Skeletal muscle satellite cell (primary cell): ENCODE results near the gene CHIT1. TPM values are rescaled to one million over a fixed set of nuclear protein-coding genes. Genes with fewer than 3 reads are reported as not detected.

Experiments
- H3K27me3 ChIP-seq: 2 replicates; pipeline ENCODE4 v1.7.0; 2013; ENCODE audit warnings: low read length; ENCODE audit not compliant: control insufficient read depth, insufficient read depth
- H3K36me3 ChIP-seq: 2 replicates; pipeline ENCODE4 v1.7.0; 2013; ENCODE audit warnings: mild to moderate bottlenecking, control low read depth, low read length; ENCODE audit not compliant: insufficient read depth
- H3K4me1 ChIP-seq: 2 replicates; pipeline ENCODE4 v1.7.0; 2013; ENCODE audit warnings: low read length; ENCODE audit not compliant: control insufficient read depth, insufficient read depth
- H3K4me2 ChIP-seq: 2 replicates; pipeline ENCODE4 v1.7.0; 2013; ENCODE audit warnings: mild to moderate bottlenecking, low read length
- H3K4me3 ChIP-seq: 2 replicates; pipeline ENCODE4 v1.7.0; 2013; ENCODE audit warnings: low read length
- H3K9ac ChIP-seq: 2 replicates; pipeline ENCODE4 v1.7.0; 2013; ENCODE audit warnings: mild to moderate bottlenecking, low read depth, low read length, moderate library complexity
- H3K9me3 ChIP-seq: replicated peaks from 2 replicates; pipeline ENCODE4 v1.7.0; 2013; ENCODE audit warnings: mild to moderate bottlenecking, control low read depth, low read length
- total RNA-seq: library from RNA; depleted of rRNA; stranded (reverse); fragments of >200 nt; gene quantifications from 2 replicates; pipeline ENCODE4 v1.2.3, GENCODE V29; 2012; rRNA removed

CHIT1 gene
- not detected in 2 replicates for total RNA-seq

DNA sequence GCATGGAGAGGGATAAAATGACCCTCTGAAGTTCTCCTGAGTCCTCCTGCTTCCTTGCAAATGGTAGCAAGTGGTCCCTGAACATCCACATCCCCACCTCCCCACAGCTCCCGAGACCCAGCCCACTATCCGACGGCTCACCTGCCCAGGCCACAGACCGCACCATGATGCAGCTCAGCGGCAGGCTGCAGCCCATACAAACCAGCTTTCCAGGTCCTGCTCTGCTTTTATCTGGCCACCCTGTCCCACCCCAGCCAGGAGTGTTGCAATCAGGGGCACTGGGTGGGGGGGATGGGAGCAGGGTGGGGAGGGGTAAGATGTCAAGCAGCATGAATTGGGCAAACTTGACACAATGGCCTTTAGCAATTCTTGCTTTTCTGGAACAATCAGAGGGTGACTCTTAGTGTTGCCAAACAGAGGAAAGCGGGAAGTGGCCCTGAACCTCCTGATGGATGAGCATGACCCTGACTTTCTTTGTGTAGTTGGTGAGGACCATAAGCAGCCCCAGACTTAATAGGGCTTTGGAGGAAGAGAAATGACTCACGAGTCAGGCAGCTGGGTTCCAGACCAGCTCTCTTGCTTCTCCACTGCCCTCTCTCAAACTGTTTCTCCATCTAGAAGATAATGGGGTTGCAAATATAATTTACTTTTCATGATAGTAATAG is at the start of gene CHIT1:
Gene CHIT1 (minus strand): TSS at position 203 of the 665 bp plus-strand sequence. CDS start 37 bp downstream, at position 166.
- Histone ChIP-seq H3K9me3 (no peaks in the 10 kb centered on the region), H3K4me3 (no peak within 1 kb of the TSS), H3K4me2 (no peak within 1 kb of the TSS), H3K36me3 (no peaks in the 10 kb centered on the region), H3K9ac (no peak within 1 kb of the TSS), H3K27me3 (peaks cover 37% of the 10 kb centered on the region), H3K4me1 (no peaks in the 10 kb centered on the region)

DNA sequence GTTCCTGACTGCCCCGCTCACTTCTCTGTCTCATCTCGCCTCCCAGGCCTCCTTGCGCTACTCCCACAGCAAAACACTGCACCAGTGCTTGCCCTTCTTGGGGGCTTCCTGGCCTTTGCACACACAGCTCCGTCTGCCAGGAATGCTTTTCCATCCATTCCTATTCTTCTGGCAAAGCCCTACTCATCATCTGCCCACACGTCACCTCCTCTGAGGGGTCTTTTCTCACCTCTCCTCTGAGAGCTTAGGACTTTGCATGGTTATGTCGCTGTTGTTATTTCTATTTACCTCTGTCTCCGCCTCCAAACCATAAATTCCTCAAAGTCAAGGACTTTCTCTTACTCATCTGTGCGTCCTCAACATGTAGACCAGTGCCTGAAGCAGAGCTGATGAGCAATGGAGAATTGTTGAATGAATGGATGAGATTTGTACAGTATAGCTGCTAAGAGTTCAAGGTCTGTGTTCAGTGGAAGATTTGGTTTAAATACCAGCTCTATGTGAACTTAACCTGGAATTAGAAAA is 49.5 kb upstream of the CHIT1 start:
- peaks cover 12% of the 10 kb centered on the region for H3K27me3 ChIP-seq
- H3K4me3 ChIP-seq: no peak overlapping the region
- peaks cover 27% of the 10 kb centered on the region for H3K4me1 ChIP-seq
- no peaks in the 10 kb centered on the region for H3K9me3 ChIP-seq
- peak overlapping the region; percentile 67 for H3K4me2 ChIP-seq
- no peak overlapping the region for H3K9ac ChIP-seq
- H3K36me3 ChIP-seq: no peaks in the 10 kb centered on the region

DNA sequence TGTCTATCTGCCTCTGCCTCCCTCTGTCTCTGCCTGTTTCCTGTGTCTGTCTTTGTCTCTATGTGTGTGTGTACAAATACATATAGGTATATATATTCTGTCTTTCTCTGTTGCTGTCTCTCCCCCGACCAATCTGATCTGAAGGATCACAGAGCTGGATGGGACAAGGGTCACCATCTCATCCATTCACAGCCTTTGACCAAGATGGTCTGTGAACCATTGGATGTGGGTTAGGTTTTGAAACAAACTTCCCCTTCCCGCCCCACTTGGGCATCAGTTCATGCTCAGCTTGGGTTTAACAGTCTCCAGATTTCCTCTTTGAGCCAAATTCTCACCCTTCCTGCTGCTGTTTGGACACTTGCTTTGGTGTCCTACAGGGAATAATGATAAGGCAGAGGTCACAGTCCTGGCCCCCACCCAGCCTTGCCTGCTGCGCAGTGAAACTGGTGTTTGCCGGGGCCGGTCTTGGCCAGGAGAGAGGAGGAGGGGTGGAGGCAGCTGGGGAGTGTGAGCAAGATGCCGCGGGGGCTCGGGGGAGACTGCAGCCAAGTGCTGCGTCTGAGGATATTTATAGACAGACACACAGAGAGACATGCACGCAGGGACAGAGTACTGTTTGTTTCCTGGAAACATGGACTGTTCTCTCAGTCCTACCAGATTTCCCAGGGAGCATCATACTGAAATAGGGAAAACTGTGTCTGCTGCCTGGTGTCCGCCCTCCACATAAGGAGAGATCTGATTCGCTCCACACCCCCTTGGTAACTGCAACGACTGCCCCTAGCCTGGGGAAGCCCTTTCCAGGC is 48.8 kb upstream of the CHIT1 start:
- H3K9me3 ChIP-seq: no peaks in the 10 kb centered on the region
- H3K4me2 ChIP-seq: peak overlapping the region; percentile 67
- H3K27me3 ChIP-seq: peaks cover 11% of the 10 kb centered on the region
- peak overlapping the region; percentile 63 for H3K9ac ChIP-seq
- no peaks in the 10 kb centered on the region for H3K36me3 ChIP-seq
- H3K4me3 ChIP-seq: peak overlapping the region; percentile 47
- H3K4me1 ChIP-seq: peaks cover 34% of the 10 kb centered on the region

DNA sequence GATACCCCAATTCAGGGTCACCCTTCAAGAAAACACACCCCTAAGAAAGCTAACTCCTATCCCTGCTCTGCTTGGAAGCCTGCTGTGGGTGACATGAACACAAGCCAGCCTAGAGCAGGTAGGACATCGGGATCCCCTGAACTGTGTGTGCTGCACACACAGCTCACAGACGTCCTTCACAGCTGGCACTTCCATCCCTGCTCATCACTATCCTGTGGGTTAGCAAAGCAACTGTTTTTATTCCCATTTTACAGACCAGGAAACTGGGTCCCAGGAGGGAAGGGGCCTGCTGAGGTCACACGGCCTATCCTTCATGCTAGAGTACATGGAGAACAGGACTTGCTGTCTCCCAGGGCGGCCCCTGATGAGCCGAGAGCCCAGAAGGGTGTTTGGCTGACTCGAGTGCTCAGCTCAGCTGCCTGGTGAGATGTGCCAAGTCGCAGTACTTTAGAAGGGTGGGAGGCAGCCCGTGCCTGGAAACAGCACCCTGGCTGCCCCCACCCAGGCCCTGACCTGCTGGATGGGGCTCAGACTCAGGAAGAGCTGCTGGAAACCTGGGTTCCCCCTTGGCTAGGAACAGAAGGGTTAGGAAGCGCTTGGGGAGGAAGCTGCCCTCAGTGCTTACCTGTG is 47.6 kb upstream of the CHIT1 start:
- Histone ChIP-seq H3K4me3 (no peak overlapping the region), H3K9ac (no peak overlapping the region), H3K36me3 (no peaks in the 10 kb centered on the region), H3K4me2 (no peak overlapping the region), H3K27me3 (peaks cover 2% of the 10 kb centered on the region), H3K9me3 (no peaks in the 10 kb centered on the region), H3K4me1 (peaks cover 41% of the 10 kb centered on the region)

DNA sequence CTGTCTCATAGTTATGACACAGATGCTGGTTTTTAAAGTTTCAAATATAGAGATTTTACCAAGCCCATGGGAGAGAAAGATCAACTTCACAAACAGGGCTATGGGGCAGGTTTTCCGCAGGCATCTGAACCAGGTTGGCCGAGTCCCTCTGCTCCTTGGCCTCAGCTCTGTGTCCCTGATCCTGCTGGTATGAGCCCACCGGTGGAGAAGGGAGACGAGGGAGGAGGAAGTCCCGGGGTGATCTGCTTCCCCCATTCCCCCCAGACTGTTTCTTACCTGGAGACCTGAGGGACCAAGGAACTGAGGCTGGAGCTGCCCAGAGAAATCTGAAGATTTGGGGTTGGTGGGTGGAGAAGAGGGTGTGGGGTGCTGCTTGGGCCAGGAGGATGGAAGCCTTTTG is 46.9 kb upstream of the CHIT1 start:
- Histone ChIP-seq H3K4me1 (peaks cover 41% of the 10 kb centered on the region), H3K36me3 (no peaks in the 10 kb centered on the region), H3K4me2 (no peak overlapping the region), H3K27me3 (no peaks in the 10 kb centered on the region), H3K9me3 (no peaks in the 10 kb centered on the region), H3K9ac (no peak overlapping the region), H3K4me3 (no peak overlapping the region)

DNA sequence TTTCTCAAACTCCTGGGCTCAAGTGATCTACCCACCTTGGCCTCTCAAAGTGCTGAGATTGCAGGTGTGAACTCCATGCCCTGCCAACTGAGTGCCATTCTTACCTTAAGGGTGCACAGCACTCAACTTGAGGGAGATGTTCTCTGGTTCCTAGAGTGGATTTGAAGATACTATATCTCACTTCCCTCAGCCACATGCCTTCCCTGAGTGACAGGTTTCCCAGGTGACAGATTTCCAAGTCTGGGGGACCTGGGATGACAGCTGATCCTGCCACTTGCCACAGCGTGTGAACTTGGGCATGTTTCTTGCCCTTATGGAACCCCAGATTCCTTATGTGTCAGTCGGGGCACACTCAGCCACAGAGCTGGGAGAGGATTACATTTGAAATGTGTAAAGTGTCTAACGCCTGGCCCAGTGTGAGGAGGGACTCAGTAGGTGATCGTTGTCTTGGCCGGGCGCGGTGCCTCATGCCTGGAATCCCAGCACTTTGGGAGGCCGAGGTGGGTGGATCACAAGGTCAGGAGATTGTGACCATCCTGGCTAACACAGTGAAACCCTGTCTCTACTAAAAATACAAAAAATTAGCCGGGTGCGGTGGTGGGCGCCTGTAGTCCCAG is 46.3 kb upstream of the CHIT1 start:
- Histone ChIP-seq H3K36me3 (no peaks in the 10 kb centered on the region), H3K4me2 (no peak overlapping the region), H3K4me3 (no peak overlapping the region), H3K9ac (no peak overlapping the region), H3K9me3 (no peaks in the 10 kb centered on the region), H3K27me3 (peaks cover 2% of the 10 kb centered on the region), H3K4me1 (peaks cover 41% of the 10 kb centered on the region)

DNA sequence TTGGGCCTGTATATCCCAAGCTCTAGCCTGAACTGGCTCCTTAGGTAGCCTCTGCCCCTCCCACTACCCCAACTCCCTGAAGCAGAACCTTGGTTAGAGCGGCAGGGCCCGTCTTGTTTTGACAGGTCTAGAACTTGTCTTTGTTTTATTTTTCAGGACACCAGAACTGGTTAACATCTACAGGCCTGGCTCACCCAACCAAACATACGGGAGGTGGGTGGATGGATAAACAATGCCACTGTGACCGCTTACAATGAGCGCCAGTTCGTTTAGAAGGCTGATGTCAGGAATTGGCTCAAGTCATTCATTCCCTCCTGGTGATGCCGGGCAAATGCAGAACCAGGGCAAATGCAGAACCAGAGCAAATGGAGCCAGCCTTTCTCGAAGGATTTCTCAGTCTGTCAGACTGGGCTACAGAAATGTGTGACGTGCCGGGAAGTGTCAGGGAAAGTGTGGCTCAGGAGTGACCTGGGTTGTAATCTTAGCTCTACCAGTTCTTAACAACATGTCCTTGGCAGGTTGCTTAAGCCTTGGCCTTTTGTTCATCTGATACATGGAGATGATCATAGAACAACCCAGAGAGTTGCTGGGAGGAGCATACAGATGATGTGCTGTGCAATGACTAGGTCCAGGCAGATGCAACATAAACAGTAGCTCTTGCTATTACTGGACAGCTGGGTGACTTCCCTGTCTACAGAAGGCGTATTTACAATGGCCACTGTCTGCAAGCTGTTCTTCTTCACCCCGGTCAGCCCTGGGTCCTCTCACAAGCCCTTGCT is 45.3 kb upstream of the CHIT1 start:
- Histone ChIP-seq H3K4me2 (peak overlapping the region; percentile 16), H3K9me3 (no peaks in the 10 kb centered on the region), H3K4me3 (no peak overlapping the region), H3K27me3 (peaks cover 5% of the 10 kb centered on the region), H3K4me1 (peaks cover 41% of the 10 kb centered on the region), H3K36me3 (no peaks in the 10 kb centered on the region), H3K9ac (peak overlapping the region; percentile 58)

DNA sequence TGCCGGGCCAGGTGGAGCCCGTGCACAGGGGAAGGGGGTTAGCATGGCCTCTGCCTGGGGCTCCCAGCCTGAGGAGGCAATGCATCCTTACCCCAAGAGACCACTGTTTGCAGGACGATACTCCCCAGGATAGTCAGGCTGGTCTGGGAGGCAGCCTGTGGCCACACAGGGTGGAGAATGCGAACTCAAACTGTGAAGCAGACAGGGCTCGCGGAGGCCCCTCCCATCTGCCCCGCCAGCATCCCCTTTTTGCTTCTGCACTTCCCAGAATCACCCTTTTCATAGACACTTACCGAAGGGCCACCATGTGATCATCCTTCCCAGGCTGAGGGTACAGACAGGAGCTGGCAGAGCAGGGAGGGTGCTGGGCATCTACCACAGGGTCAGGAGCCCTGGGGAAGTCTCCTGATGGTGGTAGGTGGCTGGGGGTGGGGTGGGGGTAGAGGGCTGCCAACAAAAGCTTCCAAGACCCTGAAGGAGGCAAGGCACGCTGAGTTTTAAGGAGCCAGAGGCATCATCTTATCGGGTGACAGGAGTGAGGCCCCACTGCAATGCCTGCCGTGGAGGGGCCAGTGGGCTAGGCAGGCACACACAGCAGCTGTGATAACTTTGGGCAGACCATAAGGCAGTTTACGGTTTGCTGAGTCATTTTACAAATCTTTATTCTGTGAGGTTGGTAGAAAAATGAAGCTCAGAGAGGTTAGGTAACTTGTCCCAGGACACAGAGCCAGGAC is 44.6 kb upstream of the CHIT1 start:
- H3K4me1 ChIP-seq: peaks cover 41% of the 10 kb centered on the region
- peak overlapping the region; percentile 58 for H3K9ac ChIP-seq
- H3K9me3 ChIP-seq: no peaks in the 10 kb centered on the region
- peaks cover 5% of the 10 kb centered on the region for H3K27me3 ChIP-seq
- H3K36me3 ChIP-seq: no peaks in the 10 kb centered on the region
- peak overlapping the region; percentile 60 for H3K4me2 ChIP-seq
- peak overlapping the region; percentile 29 for H3K4me3 ChIP-seq

DNA sequence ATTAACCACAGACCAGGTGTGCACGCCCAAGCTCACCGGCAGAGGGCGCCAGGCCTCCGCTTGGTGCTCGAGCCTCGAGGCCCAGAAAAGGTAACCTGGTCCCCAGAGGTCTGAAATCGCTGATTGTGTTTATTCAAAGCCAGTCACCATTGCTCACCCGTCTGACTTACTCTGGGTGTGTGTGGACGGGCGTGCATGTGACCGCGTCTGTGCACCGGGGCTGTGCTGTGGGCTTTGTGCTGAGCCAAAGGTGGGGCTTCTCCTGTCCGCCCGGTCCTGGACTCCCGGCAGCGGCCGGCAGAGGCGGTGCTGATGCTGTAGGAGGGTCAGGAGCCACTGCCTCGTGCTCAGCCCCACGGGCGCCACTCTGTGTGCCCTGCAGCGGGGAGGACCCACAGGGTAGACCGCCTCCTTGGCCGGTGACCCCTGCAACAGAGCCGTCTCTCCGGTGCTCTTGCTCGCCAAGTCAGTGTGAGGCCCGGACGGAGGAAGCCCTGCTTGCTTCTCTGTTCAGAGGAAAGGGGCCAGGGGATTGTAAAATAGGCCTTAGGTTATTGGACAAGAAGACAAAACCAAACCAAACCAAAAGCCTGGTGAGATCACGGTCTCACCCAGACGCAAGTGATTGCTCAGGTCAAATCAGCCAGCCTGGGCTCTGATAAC is 43.9 kb upstream of the CHIT1 start:
- no peaks in the 10 kb centered on the region for H3K9me3 ChIP-seq
- H3K27me3 ChIP-seq: peaks cover 5% of the 10 kb centered on the region
- peak overlapping the region; percentile 60 for H3K4me2 ChIP-seq
- no peaks in the 10 kb centered on the region for H3K36me3 ChIP-seq
- peaks cover 34% of the 10 kb centered on the region for H3K4me1 ChIP-seq
- peak overlapping the region; percentile 29 for H3K4me3 ChIP-seq
- H3K9ac ChIP-seq: peak overlapping the region; percentile 49
